ENCODE measurements around the gene GRAP.
"Not testable (repeated sequence)": the region's sequence is repeated elsewhere in the genome, so short reads cannot be mapped to it uniquely, and the experiment has no call there.

- TF ChIP-seq, protein P1, sequence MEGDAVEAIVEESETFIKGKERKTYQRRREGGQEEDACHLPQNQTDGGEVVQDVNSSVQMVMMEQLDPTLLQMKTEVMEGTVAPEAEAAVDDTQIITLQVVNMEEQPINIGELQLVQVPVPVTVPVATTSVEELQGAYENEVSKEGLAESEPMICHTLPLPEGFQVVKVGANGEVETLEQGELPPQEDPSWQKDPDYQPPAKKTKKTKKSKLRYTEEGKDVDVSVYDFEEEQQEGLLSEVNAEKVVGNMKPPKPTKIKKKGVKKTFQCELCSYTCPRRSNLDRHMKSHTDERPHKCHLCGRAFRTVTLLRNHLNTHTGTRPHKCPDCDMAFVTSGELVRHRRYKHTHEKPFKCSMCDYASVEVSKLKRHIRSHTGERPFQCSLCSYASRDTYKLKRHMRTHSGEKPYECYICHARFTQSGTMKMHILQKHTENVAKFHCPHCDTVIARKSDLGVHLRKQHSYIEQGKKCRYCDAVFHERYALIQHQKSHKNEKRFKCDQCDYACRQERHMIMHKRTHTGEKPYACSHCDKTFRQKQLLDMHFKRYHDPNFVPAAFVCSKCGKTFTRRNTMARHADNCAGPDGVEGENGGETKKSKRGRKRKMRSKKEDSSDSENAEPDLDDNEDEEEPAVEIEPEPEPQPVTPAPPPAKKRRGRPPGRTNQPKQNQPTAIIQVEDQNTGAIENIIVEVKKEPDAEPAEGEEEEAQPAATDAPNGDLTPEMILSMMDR (IDR thresholded peaks at IDR 0.05) = not testable (repeated sequence)
- TF ChIP-seq POLR2A (IDR thresholded peaks at IDR 0.05) = not testable (repeated sequence)
These were observed 14.3 kb downstream of the GRAP start for GRCh38 chr17:19032377-19032988.

Data from body of pancreas (tissue), 4 donors.